ENCODE measurements around the gene STARD3.
"Not testable (repeated sequence)": the region's sequence is repeated elsewhere in the genome, so short reads cannot be mapped to it uniquely, and the experiment has no call there.

STARD3 gene

GRCh38 chr17:39636927-39637736 is at the start of gene STARD3:
Gene STARD3, plus strand, starts transcription at chr17:39637144. Its CDS starts 16,388 bp downstream, at chr17:39653532.
- peak; percentile 67 for DNase-seq

- DNase-seq = not testable (repeated sequence)
These were observed 46.8 kb upstream of the STARD3 start for GRCh38 chr17:39590180-39590579.

GRCh38 chr17:39591958-39592954 is 44.7 kb upstream of the STARD3 start:
- DNase-seq = no peak

- DNase-seq = no peak
These were observed 43.6 kb upstream of the STARD3 start for GRCh38 chr17:39593371-39593770.

- no peak for DNase-seq
These were observed 41.6 kb upstream of the STARD3 start for GRCh38 chr17:39595294-39595693.

GRCh38 chr17:39595928-39596510 is 40.9 kb upstream of the STARD3 start:
- DNase-seq = no peak

- no peak for DNase-seq
These were observed 40.2 kb upstream of the STARD3 start for GRCh38 chr17:39596543-39597267.

GRCh38 chr17:39597372-39598046 is 39.4 kb upstream of the STARD3 start:
- no peak for DNase-seq

GRCh38 chr17:39598047-39598481 is 38.9 kb upstream of the STARD3 start:
- DNase-seq = no peak

GRCh38 chr17:39598630-39599003 is 38.3 kb upstream of the STARD3 start:
- DNase-seq = no peak

GRCh38 chr17:39599004-39599664 is 37.8 kb upstream of the STARD3 start:
- DNase-seq = peak; percentile 4

GRCh38 chr17:39599665-39600231 is 37.2 kb upstream of the STARD3 start:
- no peak for DNase-seq

- DNase-seq = no peak
These were observed 36.5 kb upstream of the STARD3 start for GRCh38 chr17:39600288-39600996.

GRCh38 chr17:39600997-39601597 is 35.8 kb upstream of the STARD3 start:
- no peak for DNase-seq

- no peak for DNase-seq
These were observed 35.0 kb upstream of the STARD3 start for GRCh38 chr17:39601758-39602532.

GRCh38 chr17:39602533-39603303 is 34.2 kb upstream of the STARD3 start:
- no peak for DNase-seq

- DNase-seq = no peak
These were observed 33.5 kb upstream of the STARD3 start for GRCh38 chr17:39603304-39604016.

Measured in NCI-H2227 treated with DMSO at 0.1 percent for 48 hours (cell line).